Measurements from ENCODE around the gene KCTD6.

Gene KCTD6

GRCh38 chr3:58487140-58487886 lies 4.6 kb upstream of the KCTD6 start:
- no peak for FAIRE-seq

GRCh38 chr3:58488967-58489366 lies 2.9 kb upstream of the KCTD6 start:
- no peak for FAIRE-seq

GRCh38 chr3:58490860-58491501 lies 915 bp upstream of the KCTD6 start:
- FAIRE-seq, result no peak

- no peak for FAIRE-seq
Measured at GRCh38 chr3:58492494-58492905, 604 bp downstream of the KCTD6 start.

- no peak for FAIRE-seq
Measured at GRCh38 chr3:58494107-58494506, 2.2 kb downstream of the KCTD6 start.

GRCh38 chr3:58495101-58495500 lies 3.2 kb downstream of the KCTD6 start:
- FAIRE-seq, result no peak

- FAIRE-seq, result no peak
Measured at GRCh38 chr3:58496206-58496857, 4.4 kb downstream of the KCTD6 start.

- FAIRE-seq, result peak; percentile 93
Measured at GRCh38 chr3:58497097-58497496, 5.2 kb downstream of the KCTD6 start.

- peak; percentile 5 for FAIRE-seq
Measured at GRCh38 chr3:58502872-58503271, 11.0 kb downstream of the KCTD6 start.

- FAIRE-seq, result no peak
Measured at GRCh38 chr3:58507356-58508078, 15.6 kb downstream of the KCTD6 start.

GRCh38 chr3:58508437-58508836 lies 16.5 kb downstream of the KCTD6 start:
- no peak for FAIRE-seq

GRCh38 chr3:58514405-58514804 lies 22.5 kb downstream of the KCTD6 start:
- FAIRE-seq, result no peak

GRCh38 chr3:58518291-58518789 lies 26.4 kb downstream of the KCTD6 start:
- no peak for FAIRE-seq

GRCh38 chr3:58519668-58520402 lies 27.9 kb downstream of the KCTD6 start:
- no peak for FAIRE-seq

GRCh38 chr3:58520403-58521335 lies 28.8 kb downstream of the KCTD6 start:
- no peak for FAIRE-seq

GRCh38 chr3:58521336-58521670 lies 29.4 kb downstream of the KCTD6 start:
- no peak for FAIRE-seq

GRCh38 chr3:58521917-58522631 lies 30.2 kb downstream of the KCTD6 start:
- FAIRE-seq, result no peak

GRCh38 chr3:58522759-58523425 lies 31.0 kb downstream of the KCTD6 start:
- no peak for FAIRE-seq

- FAIRE-seq, result no peak
Measured at GRCh38 chr3:58524326-58524888, 32.5 kb downstream of the KCTD6 start.

GRCh38 chr3:58526515-58526957 lies 34.6 kb downstream of the KCTD6 start:
- FAIRE-seq, result no peak

Measured in islet of Langerhans (tissue), 1 donor.